Measurements from ENCODE around the gene SLC36A2.
"Not testable (repeated sequence)": the region's sequence is repeated elsewhere in the genome, so short reads cannot be mapped to it uniquely, and the experiment has no call there.

Gene SLC36A2

DNA sequence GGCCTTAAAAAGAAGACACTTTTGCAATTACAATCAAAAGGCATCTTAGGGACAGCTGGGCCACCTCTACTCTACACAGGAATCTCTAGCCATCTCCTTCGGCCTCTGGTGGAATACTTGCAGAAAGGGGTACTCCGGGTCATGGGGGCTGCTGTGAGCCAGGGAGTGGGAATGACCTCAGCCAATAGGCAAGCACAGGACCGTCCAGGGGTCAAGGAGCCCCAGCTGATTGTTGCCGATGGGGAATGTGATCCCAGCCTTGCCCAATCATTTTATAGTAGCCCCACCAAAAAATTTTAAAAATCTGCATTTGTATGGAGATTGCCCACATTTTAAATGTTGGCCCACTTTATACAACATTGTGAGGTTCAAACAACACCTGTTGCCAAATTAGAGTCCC lies 26.9 kb downstream of the SLC36A2 start:
- FAIRE-seq = no peak

GRCh38 chr5:151318850-151319732 lies 28.3 kb downstream of the SLC36A2 start:
- FAIRE-seq = no peak

- no peak for FAIRE-seq
Observed at GRCh38 chr5:151317871-151318270, 29.5 kb downstream of the SLC36A2 start.

DNA sequence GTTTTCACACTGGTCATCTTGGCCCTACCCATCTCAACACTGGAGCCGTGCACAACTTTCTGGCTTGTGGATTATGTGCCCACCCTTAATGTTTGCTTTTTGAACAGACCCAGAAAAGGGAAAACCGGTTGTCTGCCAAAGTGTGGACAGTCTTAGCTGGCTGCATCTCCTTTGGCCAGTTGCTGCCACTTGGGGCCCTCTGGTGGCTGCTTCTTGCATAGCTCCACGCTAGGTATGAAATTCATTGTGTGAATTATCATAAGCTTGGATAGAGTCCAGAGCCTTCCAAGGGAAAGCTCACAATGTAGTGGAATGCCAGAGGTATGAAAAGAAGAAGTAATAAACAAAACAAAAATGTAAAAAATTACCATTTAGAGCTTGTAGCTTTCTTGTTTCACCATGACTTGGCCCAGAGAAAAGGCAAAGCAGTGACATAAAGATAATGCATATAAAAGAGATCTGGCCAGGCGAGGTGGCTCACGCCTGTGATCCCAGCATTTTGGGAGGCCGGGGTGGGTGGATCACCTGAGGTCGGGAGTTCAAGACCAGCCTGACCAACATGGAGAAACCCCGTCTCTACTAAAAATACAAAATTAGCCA lies 31.3 kb downstream of the SLC36A2 start:
- FAIRE-seq = no peak

DNA sequence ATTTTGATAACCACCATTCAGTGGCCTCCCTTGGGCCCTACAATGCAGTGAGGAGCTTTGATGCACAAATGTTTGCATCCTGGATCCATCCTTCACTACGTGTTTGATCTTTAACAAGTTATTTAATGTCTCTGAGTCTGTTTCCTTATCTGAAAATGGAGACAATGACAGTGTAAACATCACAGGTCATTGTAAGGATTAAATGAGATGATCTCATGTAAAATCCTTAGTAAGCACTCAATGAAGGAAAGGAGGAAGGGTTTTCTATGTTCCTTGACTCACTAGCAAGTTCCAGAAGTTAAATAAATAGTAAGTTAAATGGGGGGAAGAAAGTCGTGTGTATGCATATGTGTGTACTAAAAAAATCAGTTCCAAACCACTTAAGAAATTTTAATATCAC lies 34.0 kb downstream of the SLC36A2 start:
- FAIRE-seq = no peak

- no peak for FAIRE-seq
Observed at GRCh38 chr5:151312756-151313324, 34.5 kb downstream of the SLC36A2 start.

GRCh38 chr5:151310932-151311331 lies 36.4 kb downstream of the SLC36A2 start:
- no peak for FAIRE-seq

DNA sequence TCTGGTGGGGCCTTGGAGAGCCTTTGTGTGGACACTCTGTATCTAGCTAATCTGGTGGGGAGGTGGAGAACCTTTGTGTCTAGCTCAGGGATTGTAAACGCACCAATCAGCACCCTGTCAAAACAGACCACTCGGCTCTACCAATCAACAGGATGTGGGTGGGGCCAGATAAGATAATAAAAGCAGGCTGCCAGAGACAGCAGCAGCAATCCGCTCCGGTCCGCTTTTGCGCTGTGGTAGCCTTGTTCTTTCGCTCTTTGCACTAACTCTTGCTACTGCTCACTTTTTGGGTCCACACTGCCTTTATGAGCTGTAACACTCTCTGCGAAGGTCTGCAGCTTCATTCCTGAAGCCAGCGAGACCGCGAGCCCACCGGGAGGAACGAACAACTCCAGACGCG lies 37.5 kb downstream of the SLC36A2 start:
- not testable (repeated sequence) for FAIRE-seq

GRCh38 chr5:151309266-151309665 lies 38.1 kb downstream of the SLC36A2 start:
- not testable (repeated sequence) for FAIRE-seq

DNA sequence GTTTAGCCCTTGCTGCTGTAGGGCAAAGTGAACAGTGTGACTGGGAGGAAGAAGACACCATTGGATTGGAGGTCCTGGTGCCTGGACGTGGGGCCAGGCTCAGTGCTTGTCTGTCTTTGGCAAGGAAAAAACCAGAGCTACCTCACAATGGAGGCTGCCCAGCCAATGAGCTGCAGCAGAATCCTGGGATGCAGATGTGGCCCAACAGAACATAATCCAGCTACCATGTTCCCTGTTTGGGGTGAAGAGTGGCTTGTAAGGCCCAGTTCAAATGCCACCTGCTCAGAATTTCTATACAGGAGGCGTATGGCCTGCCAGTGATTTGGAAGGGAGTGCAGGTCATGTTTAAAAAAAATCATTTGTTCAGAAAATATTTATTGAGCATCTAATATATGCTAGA lies 43.7 kb downstream of the SLC36A2 start, which contains the start of gene SLC36A3:
TSS of gene SLC36A3 (minus strand) at position 101 of the 400 bp plus-strand sequence. CDS start 412 bp downstream, outside the sequence.
- FAIRE-seq = no peak

- FAIRE-seq = no peak
Observed at GRCh38 chr5:151298063-151298855, 49.1 kb downstream of the SLC36A2 start.

DNA sequence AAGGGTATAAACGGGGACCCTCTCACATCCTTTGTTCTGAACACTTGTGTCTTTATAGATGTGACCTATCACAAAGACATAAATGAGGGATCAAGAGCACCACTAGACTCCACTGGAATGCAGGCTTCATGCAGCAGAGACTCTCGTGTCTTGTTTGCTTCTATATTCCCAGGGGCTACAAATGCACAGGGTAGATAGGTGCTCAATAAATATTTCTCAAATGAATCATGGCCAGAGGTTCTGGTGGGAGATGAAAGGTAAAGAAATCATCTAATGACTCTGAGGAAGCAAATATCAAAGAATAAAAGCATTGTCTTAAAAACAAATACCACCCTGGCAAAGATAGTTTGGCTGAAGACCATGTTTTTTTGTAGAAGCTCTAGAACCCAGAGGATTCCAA lies 50.4 kb downstream of the SLC36A2 start:
- FAIRE-seq = no peak

GRCh38 chr5:151296478-151296830 lies 50.9 kb downstream of the SLC36A2 start:
- no peak for FAIRE-seq

DNA sequence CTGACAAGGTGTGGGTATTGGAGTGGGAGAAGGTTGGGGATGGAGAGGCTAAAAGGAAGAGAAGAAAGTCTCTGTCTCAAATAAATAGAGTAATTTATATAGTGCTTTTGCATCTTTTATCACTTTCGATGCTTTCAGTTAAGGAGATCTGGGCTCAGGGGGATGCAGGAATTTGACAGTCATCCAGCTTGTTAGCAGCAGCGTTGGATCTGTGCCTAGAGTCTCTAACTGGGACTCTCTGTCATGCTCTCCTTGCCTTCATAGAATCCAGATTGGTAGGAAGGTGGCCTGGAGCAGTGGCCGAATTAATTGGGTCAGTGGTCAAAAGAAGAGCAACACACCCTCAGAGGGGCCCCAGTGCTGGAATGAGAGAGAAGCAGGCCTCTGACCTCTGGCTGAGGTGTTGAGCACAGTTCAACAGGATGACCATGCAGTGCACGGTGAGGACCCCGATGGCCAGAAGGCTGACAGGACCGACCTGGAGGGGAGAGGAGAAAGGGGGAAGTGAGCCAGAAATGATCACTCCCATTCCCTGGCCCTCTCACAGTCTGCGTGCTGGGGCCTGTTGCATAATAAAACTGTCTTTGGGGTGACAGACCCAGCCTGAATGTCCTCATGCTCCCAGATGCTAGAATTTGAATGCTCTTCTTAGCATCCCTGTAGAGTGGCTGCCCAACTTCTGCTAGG lies 51.4 kb downstream of the SLC36A2 start:
- no peak for FAIRE-seq

DNA sequence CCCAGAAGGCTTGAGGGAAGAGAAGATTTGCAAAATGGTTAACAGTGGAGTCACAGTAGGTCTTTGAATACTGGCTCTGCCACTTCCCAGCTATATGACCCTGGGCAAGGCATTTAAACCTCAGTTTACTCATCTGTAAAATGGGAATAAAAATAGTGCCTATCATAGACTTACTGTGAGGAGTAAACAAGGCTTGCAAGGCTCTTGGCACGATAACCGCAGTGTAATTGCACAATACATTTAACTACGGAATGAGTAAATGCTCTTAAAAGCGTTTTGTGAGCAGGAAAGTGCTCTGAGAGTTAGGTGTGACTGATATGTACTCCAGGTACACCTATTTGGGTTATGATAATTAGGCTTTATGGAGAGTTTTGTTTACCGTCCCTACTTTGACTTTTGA lies 52.2 kb downstream of the SLC36A2 start:
- FAIRE-seq = no peak

DNA sequence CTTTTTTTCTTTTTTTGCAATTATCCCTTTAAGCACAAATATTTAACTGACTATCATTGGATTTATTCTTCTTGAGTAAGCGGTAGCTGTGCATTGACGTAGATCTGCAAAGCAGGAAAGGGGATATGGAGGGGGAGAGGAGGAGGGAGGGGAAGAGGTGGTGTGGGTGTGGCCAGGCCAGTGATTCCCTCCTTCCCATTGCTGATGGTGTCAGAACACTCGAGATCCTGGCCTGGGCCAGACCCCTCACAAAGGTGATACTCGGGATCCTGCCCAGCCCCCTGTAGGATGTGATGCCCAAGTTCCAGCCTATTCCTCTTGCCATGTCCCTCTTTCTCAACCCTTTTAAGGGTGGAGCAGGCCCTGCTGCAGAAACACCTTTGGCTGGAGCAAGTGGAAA lies 53.7 kb downstream of the SLC36A2 start:
- FAIRE-seq = no peak

DNA sequence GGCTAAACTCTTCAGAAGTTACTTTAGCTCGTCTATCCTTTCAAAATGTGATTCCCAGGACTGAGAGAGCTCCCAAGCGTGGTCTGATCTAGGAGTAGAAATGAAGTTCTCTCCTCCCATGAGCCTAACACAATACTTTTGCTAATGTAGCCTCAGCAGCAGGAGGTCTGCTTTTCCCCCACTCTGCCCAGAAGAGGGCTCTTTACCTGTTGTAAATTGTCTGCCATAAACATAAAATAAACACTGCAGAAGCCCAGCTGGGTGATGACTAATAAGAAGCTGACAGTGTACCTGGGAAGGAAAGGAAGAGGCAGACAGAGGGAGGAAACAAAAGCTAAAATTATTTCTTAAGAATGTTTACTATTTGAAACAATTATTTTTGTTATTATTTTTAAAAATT lies 59.2 kb downstream of the SLC36A2 start:
- no peak for FAIRE-seq

DNA sequence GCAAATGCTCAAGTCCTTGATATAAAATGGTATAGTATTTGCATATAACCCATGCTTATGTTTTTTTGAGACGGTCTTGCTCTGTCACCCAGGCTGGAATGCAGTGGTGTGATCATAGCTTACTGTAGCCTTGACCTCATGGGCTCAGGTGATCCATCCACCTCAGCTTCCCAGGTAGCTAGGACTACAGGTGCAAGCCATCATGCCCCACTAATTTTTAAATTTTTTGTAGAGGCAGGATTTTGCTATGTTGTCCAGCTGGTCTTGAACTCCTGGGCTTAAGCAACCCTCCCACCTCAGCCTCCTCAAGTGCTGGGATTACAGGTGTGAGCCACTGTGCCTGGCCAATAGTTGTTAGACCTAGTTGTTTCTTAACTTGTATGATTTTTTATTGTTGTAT lies 61.1 kb downstream of the SLC36A2 start:
- no peak for FAIRE-seq

- no peak for FAIRE-seq
Observed at GRCh38 chr5:151285683-151286082, 61.7 kb downstream of the SLC36A2 start.

DNA sequence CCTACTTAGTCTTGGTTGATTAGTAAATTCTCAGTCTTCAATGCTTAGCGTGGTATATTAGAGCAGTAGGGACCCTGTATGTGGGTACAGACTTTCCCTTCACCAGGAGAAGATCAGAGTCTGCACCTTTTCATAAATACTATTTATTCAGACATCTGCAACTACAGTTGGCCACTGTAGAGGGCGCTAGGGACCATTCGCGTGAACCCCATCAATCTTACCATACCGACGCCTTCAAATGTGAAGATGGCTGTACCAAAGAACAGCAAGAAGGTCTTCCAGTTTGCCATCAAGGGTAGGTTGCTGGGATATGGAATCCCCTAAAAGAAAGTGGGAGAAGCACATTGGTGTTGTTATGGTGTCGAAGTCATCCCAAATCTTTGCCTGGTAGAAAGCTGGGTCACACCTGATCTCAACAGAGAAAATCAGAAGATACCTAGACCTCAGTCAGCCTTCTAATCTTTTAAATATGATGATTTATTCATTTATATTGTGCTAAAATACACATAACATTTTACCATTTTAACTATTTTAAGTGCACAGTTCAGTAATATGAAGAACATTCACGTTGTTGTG lies 62.9 kb downstream of the SLC36A2 start:
- FAIRE-seq = no peak

GRCh38 chr5:151283120-151283825 lies 64.1 kb downstream of the SLC36A2 start:
- FAIRE-seq = no peak

All from endometrium (tissue), 2 donors.